Activated naive CD4-positive, alpha-beta T cell treated with anti-CD3 and anti-CD28 coated beads for 36 hours (primary cell): Measurements from ENCODE around the gene PIGN. TPM values are rescaled to one million over a fixed set of nuclear protein-coding genes. Genes with fewer than 3 reads are reported as not detected.

Experiments
- CTCF ChIA-PET: fragments of 350-600 bp; sonication (Branson Sonifier 250); formaldehyde crosslinking; loops from one replicate; lab custom pipeline; 2021; ENCODE audit warnings: antibody characterized with exemption; lab: Charles Lee
- DNase-seq: peaks from one replicate; pipeline ENCODE4 v3.0.0-alpha.2; 2020
- H3K27ac Mint-ChIP-seq: one replicate; pipeline ENCODE4 v1.8.0; 2021; ENCODE audit warnings: mild to moderate bottlenecking, mixed read lengths
- H3K27me3 Mint-ChIP-seq: one replicate; pipeline ENCODE4 v1.8.0; 2021; ENCODE audit warnings: low read depth, mixed read lengths
- H3K36me3 Mint-ChIP-seq: one replicate; pipeline ENCODE4 v1.8.0; 2021; ENCODE audit warnings: low read depth, mixed read lengths
- H3K4me1 Mint-ChIP-seq: one replicate; pipeline ENCODE4 v1.8.0; 2021; ENCODE audit warnings: low read depth, mixed read lengths
- H3K4me3 Mint-ChIP-seq: one replicate; pipeline ENCODE4 v1.8.0; 2021; ENCODE audit warnings: mild to moderate bottlenecking, moderate library complexity, mixed read lengths
- H3K9me3 Mint-ChIP-seq: one replicate; pipeline ENCODE4 v1.8.0; 2021; ENCODE audit warnings: mixed read lengths
- intact Hi-C: fragments of 100-400 bp; cut with micrococcal nuclease; formaldehyde crosslinking; loops from one replicate; pipeline ENCODE4 v1.15.1; 2023
- total RNA-seq, 2 experiments: library from RNA; stranded (reverse); gene quantifications; one replicate each; pipeline ENCODE4 v1.2.3, GENCODE V29; 2021

PIGN gene
- total RNA-seq, 2 experiments from 2014 or later = 21.2 to 22.6 TPM

- Mint-ChIP-seq H3K9me3 (no peaks in the 10 kb centered on the region), H3K4me1 (no peaks in the 10 kb centered on the region), H3K27ac (no peak overlapping the region), H3K36me3 (peaks cover 4% of the 10 kb centered on the region), H3K27me3 (no peaks in the 10 kb centered on the region), H3K4me3 (no peak overlapping the region)
- CTCF ChIA-PET = interaction anchor here (1.9 kb wide), 1 partner anchor 9 kb away, joined by 7 read pairs; no protein-coding TSS in a partner anchor
- DNase-seq = no peak
- intact Hi-C loops = no loop called here
Measured at GRCh38 chr18:62140259-62140658, 46.6 kb downstream of the PIGN start.

GRCh38 chr18:62138461-62139235 is 48.2 kb downstream of the PIGN start:
- CTCF ChIA-PET = interaction anchor here (1.2 kb wide), 1 partner anchor 556 kb away, joined by 3 read pairs; no protein-coding TSS in a partner anchor
- DNase-seq = no peak
- Mint-ChIP-seq H3K9me3 (no peaks in the 10 kb centered on the region), H3K27me3 (no peaks in the 10 kb centered on the region), H3K27ac (no peak overlapping the region), H3K4me3 (no peak overlapping the region), H3K36me3 (peaks cover 2% of the 10 kb centered on the region), H3K4me1 (no peaks in the 10 kb centered on the region)
- intact Hi-C loops = no loop called here

GRCh38 chr18:62131301-62131909 is 55.5 kb downstream of the PIGN start:
- Mint-ChIP-seq H3K36me3 (peaks cover 6% of the 10 kb centered on the region), H3K4me3 (no peak overlapping the region), H3K9me3 (no peaks in the 10 kb centered on the region), H3K27ac (no peak overlapping the region), H3K27me3 (no peaks in the 10 kb centered on the region), H3K4me1 (no peaks in the 10 kb centered on the region)
- intact Hi-C loops = loop anchor here (1.0 to 2.0 kb wide), 6 partner anchors 101 to 580 kb away; no protein-coding TSS in a partner anchor
- CTCF ChIA-PET = interaction anchor here (0.6 to 4.0 kb wide), 38 partner anchors 9 to 1106 kb away, joined by 3 to 18 read pairs (median 3); no protein-coding TSS in a partner anchor
- DNase-seq = peak; percentile 81

- H3K27ac Mint-ChIP-seq = no peak overlapping the region
- no peak overlapping the region for H3K4me3 Mint-ChIP-seq
- no peaks in the 10 kb centered on the region for H3K9me3 Mint-ChIP-seq
- CTCF ChIA-PET = interaction anchor here (0.7 to 2.7 kb wide), 7 partner anchors 12 to 551 kb away, joined by 3 to 7 read pairs (median 3); no protein-coding TSS in a partner anchor
- H3K4me1 Mint-ChIP-seq = no peaks in the 10 kb centered on the region
- peaks cover 6% of the 10 kb centered on the region for H3K36me3 Mint-ChIP-seq
- no peak for DNase-seq
- intact Hi-C loops = no loop called here
- H3K27me3 Mint-ChIP-seq = no peaks in the 10 kb centered on the region
Measured at GRCh38 chr18:62128157-62128556, 58.7 kb downstream of the PIGN start.

- Mint-ChIP-seq H3K4me1 (no peaks in the 10 kb centered on the region), H3K36me3 (peaks cover 6% of the 10 kb centered on the region), H3K27me3 (no peaks in the 10 kb centered on the region), H3K9me3 (no peaks in the 10 kb centered on the region), H3K27ac (no peak overlapping the region), H3K4me3 (no peak overlapping the region)
- no peak for DNase-seq
- intact Hi-C loops = no loop called here
- CTCF ChIA-PET = no interaction called here
Measured at GRCh38 chr18:62126737-62127136, 60.1 kb downstream of the PIGN start.

GRCh38 chr18:62125702-62126101 is 61.2 kb downstream of the PIGN start:
- no peak for DNase-seq
- Mint-ChIP-seq H3K27ac (no peak overlapping the region), H3K9me3 (no peaks in the 10 kb centered on the region), H3K4me1 (no peaks in the 10 kb centered on the region), H3K36me3 (peaks cover 6% of the 10 kb centered on the region), H3K4me3 (no peak overlapping the region), H3K27me3 (no peaks in the 10 kb centered on the region)
- CTCF ChIA-PET = no interaction called here
- intact Hi-C loops = no loop called here

- no peak for DNase-seq
- Mint-ChIP-seq H3K9me3 (no peaks in the 10 kb centered on the region), H3K27ac (no peak overlapping the region), H3K27me3 (no peaks in the 10 kb centered on the region), H3K36me3 (peaks cover 15% of the 10 kb centered on the region), H3K4me1 (no peaks in the 10 kb centered on the region), H3K4me3 (no peak overlapping the region)
- intact Hi-C loops = no loop called here
- CTCF ChIA-PET = interaction anchor here (1.0 kb wide), 1 partner anchor 9 kb away, joined by 5 read pairs; no protein-coding TSS in a partner anchor
Measured at GRCh38 chr18:62122330-62122729, 64.5 kb downstream of the PIGN start.

- Mint-ChIP-seq H3K27me3 (no peaks in the 10 kb centered on the region), H3K4me1 (no peaks in the 10 kb centered on the region), H3K36me3 (peaks cover 12% of the 10 kb centered on the region), H3K4me3 (no peak overlapping the region), H3K27ac (no peak overlapping the region), H3K9me3 (no peaks in the 10 kb centered on the region)
- DNase-seq = no peak
- CTCF ChIA-PET = no interaction called here
- intact Hi-C loops = no loop called here
Measured at GRCh38 chr18:62119884-62120283, 67.0 kb downstream of the PIGN start.

GRCh38 chr18:62118328-62118727 is 68.5 kb downstream of the PIGN start:
- Mint-ChIP-seq H3K36me3 (peaks cover 12% of the 10 kb centered on the region), H3K4me1 (no peaks in the 10 kb centered on the region), H3K27ac (no peak overlapping the region), H3K27me3 (no peaks in the 10 kb centered on the region), H3K4me3 (no peak overlapping the region), H3K9me3 (no peaks in the 10 kb centered on the region)
- intact Hi-C loops = no loop called here
- CTCF ChIA-PET = interaction anchor here (1.3 kb wide), 1 partner anchor 13 kb away, joined by 9 read pairs; no protein-coding TSS in a partner anchor
- DNase-seq = no peak

GRCh38 chr18:62109676-62110075 is 77.2 kb downstream of the PIGN start:
- peaks cover 7% of the 10 kb centered on the region for H3K36me3 Mint-ChIP-seq
- no peak overlapping the region for H3K4me3 Mint-ChIP-seq
- H3K27ac Mint-ChIP-seq = no peak overlapping the region
- no peaks in the 10 kb centered on the region for H3K27me3 Mint-ChIP-seq
- DNase-seq = no peak
- H3K9me3 Mint-ChIP-seq = no peaks in the 10 kb centered on the region
- intact Hi-C loops = no loop called here
- no peaks in the 10 kb centered on the region for H3K4me1 Mint-ChIP-seq
- CTCF ChIA-PET = interaction anchor here (0.6 kb wide), 1 partner anchor 23 kb away, joined by 3 read pairs; no protein-coding TSS in a partner anchor

GRCh38 chr18:62107881-62108280 is 79.0 kb downstream of the PIGN start:
- H3K9me3 Mint-ChIP-seq = no peaks in the 10 kb centered on the region
- H3K4me1 Mint-ChIP-seq = no peaks in the 10 kb centered on the region
- intact Hi-C loops = no loop called here
- H3K27ac Mint-ChIP-seq = no peak overlapping the region
- H3K27me3 Mint-ChIP-seq = no peaks in the 10 kb centered on the region
- no peak overlapping the region for H3K4me3 Mint-ChIP-seq
- H3K36me3 Mint-ChIP-seq = peaks cover 7% of the 10 kb centered on the region
- CTCF ChIA-PET = no interaction called here
- no peak for DNase-seq

GRCh38 chr18:62106271-62106670 is 80.6 kb downstream of the PIGN start:
- CTCF ChIA-PET = interaction anchor here (1.1 kb wide), 1 partner anchor 26 kb away, joined by 3 read pairs; no protein-coding TSS in a partner anchor
- Mint-ChIP-seq H3K27me3 (no peaks in the 10 kb centered on the region), H3K4me1 (peaks cover 4% of the 10 kb centered on the region), H3K27ac (no peak overlapping the region), H3K9me3 (no peaks in the 10 kb centered on the region), H3K4me3 (no peak overlapping the region), H3K36me3 (peaks cover 9% of the 10 kb centered on the region)
- no peak for DNase-seq
- intact Hi-C loops = no loop called here
